ENCODE measurements around the gene MED14. TPM values are rescaled to one million over a fixed set of nuclear protein-coding genes. Genes with fewer than 3 reads are reported as not detected.

The MED14 gene
- total and polyA plus RNA-seq, 2 of the 4 experiments (the other 2 are of a cell fraction): 17.6 to 25.9 TPM

GRCh38 chrX:40687169-40687568, 48.2 kb downstream of the MED14 start:
- no peak overlapping the region for H3K14ac ChIP-seq (replicated peaks; ENCODE audit: low read depth, low read length)
- intact Hi-C loops (cut with micrococcal nuclease) (no loop called here), dilution Hi-C loops (cut with HindIII; ENCODE audit: low sequenced_read_pairs, unreplicated experiment) (no loop called here)

More at GRCh38 chrX:40687169-40687568, 48.2 kb downstream of the MED14 start:
- Histone ChIP-seq H2BK20ac (ENCODE audit: low read depth, low read length) (no peak overlapping the region), H3K4me3 (ENCODE audit: insufficient read depth, low read depth, low read length) (no peak overlapping the region), H4K20me1 (ENCODE audit: insufficient read depth, low read length) (no peaks in the 10 kb centered on the region), H4K91ac (ENCODE audit: insufficient read depth, low read depth, low read length) (no peak overlapping the region), H3K36me3 (ENCODE audit: control insufficient read depth, insufficient read depth, low read length) (peaks cover 12% of the 10 kb centered on the region), H3K18ac (ENCODE audit: low read depth, low read length) (no peak overlapping the region), H3K27me3 (ENCODE audit: control insufficient read depth, insufficient read depth, low read length) (peaks cover 6% of the 10 kb centered on the region), H3K4me2 (ENCODE audit: low read depth, low read length) (no peak overlapping the region), H3K4me1 (ENCODE audit: control insufficient read depth, insufficient read depth, low read length) (no peaks in the 10 kb centered on the region), H2BK5ac (ENCODE audit: low read depth, low read length, poor library complexity, severe bottlenecking) (no peak overlapping the region), H2AK5ac (ENCODE audit: low read depth, low read length) (no peak overlapping the region), H4K5ac (ENCODE audit: low read depth, low read length) (no peak overlapping the region), H3K9me1 (ENCODE audit: insufficient read depth, low read length) (no peaks in the 10 kb centered on the region), H2BK15ac (ENCODE audit: low read depth, low read length) (no peak overlapping the region), H3K4ac (ENCODE audit: low read depth, low read length) (no peak overlapping the region), H3K56ac (ENCODE audit: extremely low read depth, insufficient read depth, low read length) (no peak overlapping the region), H4K8ac (ENCODE audit: low read depth in 2 of 2, low read length in 2 of 2) (no peak overlapping the region), H3K9ac (ENCODE audit: low read depth, low read length) (no peak overlapping the region), H2BK120ac (ENCODE audit: low read depth, low read length) (no peak overlapping the region), H3K9me3 (ENCODE audit: control insufficient read depth, insufficient read depth, low read length) (no peaks in the 10 kb centered on the region), H3K23ac (ENCODE audit: low read depth, low read length) (no peak overlapping the region), H2AFZ (replicated peaks; ENCODE audit: low read length, poor library complexity) (no peak overlapping the region), H2AK9ac (replicated peaks; ENCODE audit: low read depth, low read length, poor library complexity) (no peak overlapping the region), H3K27ac (ENCODE audit: insufficient read depth, low read length) (no peak overlapping the region), H3K79me1 (ENCODE audit: low read depth in 1 of 2, low read length in 2 of 2) (peaks cover 4 to 5% of the 10 kb centered on the region in 2 experiments; a peak in 1 of 4 replicates)
- 74 to 100% methylated on average over 1 to 2 of the region's 3 CpGs for WGBS, 2 experiments (ENCODE audit: extremely low coverage in 2 of 2, insufficient read length in 1 of 2)
- ChIA-PET POLR2A (ENCODE audit: unreplicated experiment) (no interaction called here), CTCF (no interaction called here)
- no TSS peak for BruUV-seq (replicated peaks)
- DNase-seq (no peak), ATAC-seq (ENCODE audit: low read depth) (no peak)
- in situ Hi-C loops (cut with MboI; ENCODE audit: low sequenced_read_pairs): no loop called here
- TF ChIP-seq RAD21 (IDR thresholded peaks at IDR 0.05; ENCODE audit: low read length) (no peak), MAZ (IDR thresholded peaks at IDR 0.05; ENCODE audit: borderline replicate concordance, low read depth, low read length) (no peak), BHLHE40 (IDR thresholded peaks at IDR 0.05; ENCODE audit: low read depth, low read length) (no peak), CTCF (conservative IDR thresholded peaks at IDR 0.05; ENCODE audit: low read depth, low read length) (no peak), USF2 (IDR thresholded peaks at IDR 0.05; ENCODE audit: low read depth, low read length) (no peak), MAFK (IDR thresholded peaks at IDR 0.05; ENCODE audit: low read depth, low read length) (no peak), CEBPB (IDR thresholded peaks at IDR 0.05; ENCODE audit: low read depth, low read length) (no peak), RCOR1 (IDR thresholded peaks at IDR 0.05; ENCODE audit: insufficient replicate concordance, low read length) (no peak), FOS (IDR thresholded peaks at IDR 0.05; ENCODE audit: low read depth, low read length) (no peak), POLR2A (IDR thresholded peaks at IDR 0.05; ENCODE audit: low read depth, low read length) (no peak), MXI1 (IDR thresholded peaks at IDR 0.05; ENCODE audit: borderline replicate concordance, low read depth, low read length) (no peak), NFE2L2 (IDR thresholded peaks at IDR 0.05; ENCODE audit: low read depth, low read length) (no peak), CHD1 (IDR thresholded peaks at IDR 0.05; ENCODE audit: low read depth, low read length) (no peak), ELK1 (IDR thresholded peaks at IDR 0.05; ENCODE audit: borderline replicate concordance, low read depth, low read length) (no peak), SMC3 (IDR thresholded peaks at IDR 0.05; ENCODE audit: low read depth, low read length) (no peak), RFX5 (IDR thresholded peaks at IDR 0.05; ENCODE audit: low read depth, low read length) (no peak)

Measured in IMR-90 (cell line).